CD14-positive monocyte (primary cell): ENCODE measurements around the gene FOLR3. TPM values are rescaled to one million over a fixed set of nuclear protein-coding genes. Genes with fewer than 3 reads are reported as not detected.
A peak's percentile ranks its signal among the peaks of the same experiment; 100 is the strongest.

ENCODE experiments used
- DNase-seq, 3 donors: peaks; one replicate each; pipeline ENCODE4 v3.0.0-alpha.2; 2011 to 2022
- H2AFZ ChIP-seq: 2 replicates; pipeline ENCODE4 v1.6.0; 2012; ENCODE audit warnings: mild to moderate bottlenecking, low read depth, low read length, inconsistent platforms; ENCODE audit not compliant: insufficient read depth, poor library complexity, severe bottlenecking
- H3K27ac ChIP-seq, 2 donors: 1 replicate in 1 of 2; 2 replicates in 1 of 2; pipeline ENCODE4 v1.5.1; 2012 to 2013; ENCODE audit warnings: low read length in 2 of 2, control low read depth in 1 of 2, inconsistent platforms in 1 of 2, low read depth in 1 of 2, mild to moderate bottlenecking in 1 of 2
- H3K27me3 ChIP-seq, 2 donors: one replicate each; pipeline versions ENCODE4 v1.6.0 to v1.6.1; 2011 to 2013; ENCODE audit warnings: low read length in 2 of 2; ENCODE audit not compliant: control insufficient read depth in 2 of 2, insufficient read depth in 2 of 2
- H3K36me3 ChIP-seq, 2 donors: replicated peaks in 1 of 2; 1 replicate in 1 of 2; 2 replicates in 1 of 2; pipeline versions ENCODE4 v1.5.1 to v1.6.1; 2012 to 2013; ENCODE audit warnings: low read length in 2 of 2, control low read depth in 1 of 2, inconsistent platforms in 1 of 2, mild to moderate bottlenecking in 1 of 2; ENCODE audit not compliant: insufficient read depth in 2 of 2, control insufficient read depth in 1 of 2
- H3K4me1 ChIP-seq, 2 donors: 1 replicate in 1 of 2; 2 replicates in 1 of 2; pipeline versions ENCODE4 v1.5.1 to v1.6.1; 2012 to 2013; ENCODE audit warnings: low read length in 2 of 2, control low read depth in 1 of 2, inconsistent platforms in 1 of 2, mild to moderate bottlenecking in 1 of 2, moderate library complexity in 1 of 2; ENCODE audit not compliant: insufficient read depth in 2 of 2, control insufficient read depth in 1 of 2
- H3K4me2 ChIP-seq: replicated peaks from 2 replicates; pipeline ENCODE3; 2012; ENCODE audit warnings: low read length, moderate library complexity, mild to moderate bottlenecking; ENCODE audit not compliant: poor library complexity, severe bottlenecking; ENCODE audit errors: extremely low read depth
- H3K4me3 ChIP-seq, 3 experiments: fragments of 200-600 bp in 1 of 3; sonication (generic) in 1 of 3; replicated peaks in 1 of 3; 1 replicate in 2 of 3; 2 replicates in 1 of 3; pipeline ENCODE4 v1.5.1; 2011 to 2013; ENCODE audit warnings: low read length in 3 of 3, mild to moderate bottlenecking in 3 of 3, control low read depth in 2 of 3, low read depth in 2 of 3, inconsistent platforms in 1 of 3, moderate library complexity in 1 of 3
- H3K79me2 ChIP-seq: 2 replicates; pipeline ENCODE4 v1.6.0; 2012; ENCODE audit warnings: mild to moderate bottlenecking, control low read depth, inconsistent platforms, low read length, moderate library complexity; ENCODE audit not compliant: insufficient read depth
- H3K9ac ChIP-seq: 2 replicates; pipeline ENCODE4 v1.6.0; 2017; ENCODE audit warnings: low read length, mild to moderate bottlenecking; ENCODE audit not compliant: insufficient read depth, poor library complexity, severe bottlenecking
- H3K9me3 ChIP-seq, 2 donors: replicated peaks in 1 of 2; 1 replicate in 1 of 2; 2 replicates in 1 of 2; pipeline versions ENCODE4 v1.5.1 to v1.6.1; 2012 to 2013; ENCODE audit warnings: low read length in 2 of 2, control low read depth in 1 of 2; ENCODE audit not compliant: control insufficient read depth in 1 of 2, insufficient read depth in 1 of 2
- H4K20me1 ChIP-seq: 2 replicates; pipeline ENCODE4 v1.6.0; 2012; ENCODE audit warnings: mild to moderate bottlenecking, low read length, control low read depth, moderate library complexity; ENCODE audit not compliant: insufficient read depth
- H3K27ac Mint-ChIP-seq, 7 donors: one replicate each; pipeline ENCODE4 v1.8.0; 2020; ENCODE audit warnings: mild to moderate bottlenecking in 7 of 7, mixed read lengths in 7 of 7, moderate library complexity in 6 of 7, inconsistent platforms in 2 of 7
- H3K27me3 Mint-ChIP-seq, 3 donors: one replicate each; pipeline ENCODE4 v1.8.0; 2021 to 2022; ENCODE audit warnings: low read depth in 3 of 3, mild to moderate bottlenecking in 3 of 3, mixed read lengths in 3 of 3, moderate library complexity in 3 of 3, inconsistent platforms in 1 of 3
- H3K36me3 Mint-ChIP-seq, 2 donors: one replicate each; pipeline ENCODE4 v1.8.0; 2020; ENCODE audit warnings: mixed read lengths in 2 of 2, inconsistent platforms in 1 of 2, mild to moderate bottlenecking in 1 of 2
- H3K4me1 Mint-ChIP-seq: one replicate; pipeline ENCODE4 v1.8.0; 2020; ENCODE audit warnings: mild to moderate bottlenecking, mixed read lengths
- H3K4me3 Mint-ChIP-seq, 2 donors: one replicate each; pipeline ENCODE4 v1.8.0; 2020; ENCODE audit warnings: mild to moderate bottlenecking in 2 of 2, mixed read lengths in 2 of 2, moderate library complexity in 1 of 2
- H3K9me3 Mint-ChIP-seq, 7 donors: one replicate each; pipeline ENCODE4 v1.8.0; 2020 to 2022; ENCODE audit warnings: mixed read lengths in 7 of 7, mild to moderate bottlenecking in 6 of 7, moderate library complexity in 6 of 7, inconsistent platforms in 2 of 7
- CTCF ChIP-seq: fragments of 200-600 bp; IDR thresholded peaks from one replicate; pipeline ENCODE4 v1.8.0; 2022; ENCODE audit warnings: antibody characterized with exemption, mild to moderate bottlenecking
- WGBS: methylation state at CpG from one replicate; pipeline ENCODE4 v1.1.5; 2013; ENCODE audit warnings: missing lambda C conversion rate; ENCODE audit not compliant: insufficient coverage; 5-methylcytosine and 5-hydroxymethylcytosine counted together
- intact Hi-C, 2 donors: fragments of 100-400 bp; cut with micrococcal nuclease; formaldehyde crosslinking; loops; one replicate each; pipeline versions ENCODE4 v1.15.0 to v1.15.1; 2023
- polyA plus RNA-seq, 3 donors: library from polyadenylated mRNA; depleted of rRNA in 1 of 3; unstranded in 2 of 3; stranded (reverse) in 1 of 3; fragments of 300-500 nt in 2 of 3; fragments of >200 nt in 1 of 3; fragmentation: Illumina TruSeq in 2 of 3; gene quantifications; 1 replicate in 2 of 3; 2 replicates in 1 of 3; pipeline ENCODE4 v1.2.3, GENCODE V29; 2012 to 2021

FOLR3 gene
- polyA plus RNA-seq, 3 donors = 22.3 to 330 (median 74.0) TPM

GRCh38 chr11:72102946-72103753 is 32.4 kb upstream of the FOLR3 start, which contains the start of gene LAMTOR1:
LAMTOR1 (minus strand) TSS chr11:72103297; CDS start chr11:72103224, 73 bp downstream.
- Histone ChIP-seq H3K4me3 (peak within 1 kb of the TSS; percentile 81 to 95 (median 81)), H3K9ac (peak within 1 kb of the TSS; percentile 91), H3K4me1 (peaks cover 46 to 50% of the 10 kb centered on the region in 2 donors), H3K79me2 (peaks cover 50% of the 10 kb centered on the region), H2AFZ (peak within 1 kb of the TSS; percentile 83), H3K9me3 (no peaks in the 10 kb centered on the region), H3K27me3 (no peaks in the 10 kb centered on the region), H3K4me2 (peak within 1 kb of the TSS; percentile 86), H3K27ac (peak within 1 kb of the TSS; percentile 90 to 95), H4K20me1 (peaks cover 32% of the 10 kb centered on the region), H3K36me3 (peaks cover 19 to 53% of the 10 kb centered on the region in 2 donors)
- H3K9me3 Mint-ChIP-seq = peaks cover 0 to 7% (median 0%) of the 10 kb centered on the region in 7 donors
- peak within 1 kb of the TSS; percentile 91 to 99 for H3K4me3 Mint-ChIP-seq
- H3K4me1 Mint-ChIP-seq = peaks cover 49% of the 10 kb centered on the region
- intact Hi-C loops = loop anchor here (2.0 to 10.0 kb wide), 3 partner anchors 22 to 122 kb away; partner anchors contain the start of genes INPPL1 (in 1 of the 2), LRRC51 (in 1 of the 2) and NUMA1 (in 1 of the 2)
- H3K27ac Mint-ChIP-seq = peak within 1 kb of the TSS; percentile 95 to 98 (median 96)
- H3K27me3 Mint-ChIP-seq = peaks cover 0 to 1% (median 0%) of the 10 kb centered on the region in 3 donors
- peaks cover 44 to 73% of the 10 kb centered on the region in 2 donors for H3K36me3 Mint-ChIP-seq
- DNase-seq = peak; percentile 99
- TF ChIP-seq CTCF = peak; percentile 70
- WGBS = under 1% methylated on average over 41 of the region's 64 CpGs

- Histone ChIP-seq H3K4me3 (peak overlapping the region in 2 of 3 experiments; percentile 1 to 95), H3K27me3 (no peaks in the 10 kb centered on the region), H3K9me3 (no peaks in the 10 kb centered on the region), H3K79me2 (peaks cover 44% of the 10 kb centered on the region), H3K36me3 (peaks cover 19 to 53% of the 10 kb centered on the region in 2 donors), H2AFZ (peak overlapping the region; percentile 83), H3K4me1 (peaks cover 46 to 48% of the 10 kb centered on the region in 2 donors), H4K20me1 (peaks cover 26% of the 10 kb centered on the region), H3K4me2 (peak overlapping the region; percentile 86), H3K9ac (peak overlapping the region; percentile 28), H3K27ac (peak overlapping the region; percentile 90 to 95)
- intact Hi-C loops = loop anchor here (2.0 to 10.0 kb wide), 3 partner anchors 23 to 121 kb away; partner anchors contain the start of genes INPPL1 (in 1 of the 2), LRRC51 (in 1 of the 2) and NUMA1 (in 1 of the 2)
- peak; percentile 69 for TF ChIP-seq CTCF
- DNase-seq = no peak
- H3K9me3 Mint-ChIP-seq = peaks cover 0 to 7% (median 0%) of the 10 kb centered on the region in 7 donors
- peaks cover 48% of the 10 kb centered on the region for H3K4me1 Mint-ChIP-seq
- H3K27ac Mint-ChIP-seq = peak overlapping the region; percentile 95 to 98 (median 96)
- H3K27me3 Mint-ChIP-seq = peaks cover 0 to 1% (median 0%) of the 10 kb centered on the region in 3 donors
- peak overlapping the region; percentile 60 to 91 for H3K4me3 Mint-ChIP-seq
- 83% methylated on average over 1 of the region's 11 CpGs for WGBS
- peaks cover 41 to 73% of the 10 kb centered on the region in 2 donors for H3K36me3 Mint-ChIP-seq
Observed at GRCh38 chr11:72103754-72104167, 31.8 kb upstream of the FOLR3 start.
